ENCODE data around the gene ZNF536.

GRCh38 chr19:30555075-30555790 lies 183.0 kb downstream of the ZNF536 start:
- TF ChIP-seq, protein P1, sequence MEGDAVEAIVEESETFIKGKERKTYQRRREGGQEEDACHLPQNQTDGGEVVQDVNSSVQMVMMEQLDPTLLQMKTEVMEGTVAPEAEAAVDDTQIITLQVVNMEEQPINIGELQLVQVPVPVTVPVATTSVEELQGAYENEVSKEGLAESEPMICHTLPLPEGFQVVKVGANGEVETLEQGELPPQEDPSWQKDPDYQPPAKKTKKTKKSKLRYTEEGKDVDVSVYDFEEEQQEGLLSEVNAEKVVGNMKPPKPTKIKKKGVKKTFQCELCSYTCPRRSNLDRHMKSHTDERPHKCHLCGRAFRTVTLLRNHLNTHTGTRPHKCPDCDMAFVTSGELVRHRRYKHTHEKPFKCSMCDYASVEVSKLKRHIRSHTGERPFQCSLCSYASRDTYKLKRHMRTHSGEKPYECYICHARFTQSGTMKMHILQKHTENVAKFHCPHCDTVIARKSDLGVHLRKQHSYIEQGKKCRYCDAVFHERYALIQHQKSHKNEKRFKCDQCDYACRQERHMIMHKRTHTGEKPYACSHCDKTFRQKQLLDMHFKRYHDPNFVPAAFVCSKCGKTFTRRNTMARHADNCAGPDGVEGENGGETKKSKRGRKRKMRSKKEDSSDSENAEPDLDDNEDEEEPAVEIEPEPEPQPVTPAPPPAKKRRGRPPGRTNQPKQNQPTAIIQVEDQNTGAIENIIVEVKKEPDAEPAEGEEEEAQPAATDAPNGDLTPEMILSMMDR (conservative IDR thresholded peaks at IDR 0.05; ENCODE audit: low read depth, low read length): no peak
- TF ChIP-seq EZH2 (IDR thresholded peaks at IDR 0.05; ENCODE audit: borderline replicate concordance, low read depth, low read length, poor library complexity, severe bottlenecking): no peak
